ENCODE results near the gene SLC66A2. TPM values are rescaled to one million over a fixed set of nuclear protein-coding genes. Genes with fewer than 3 reads are reported as not detected.

SLC66A2 gene
- total RNA-seq, 1 experiment from 2014 or later, result 37.7 TPM

GRCh38 chr18:79952456-79952995 lies 1.1 kb upstream of the SLC66A2 start:
- H3K27ac ChIP-seq, result no peak overlapping the region; the same call in 1 of the 2 replicates
- H3K27me3 ChIP-seq (replicated peaks), result no peaks in the 10 kb centered on the region
- H3K9me3 ChIP-seq (replicated peaks), result peaks cover 4% of the 10 kb centered on the region
- DNase-seq (ENCODE audit: low read depth in 1 of 2, low spot score in 2 of 2), result no peak
- peaks cover 14% of the 10 kb centered on the region for H3K4me1 ChIP-seq (replicated peaks)
- peak overlapping the region; percentile 74 for H3K4me3 ChIP-seq
- H3K36me3 ChIP-seq, result peaks cover 22% of the 10 kb centered on the region

- DNase-seq (ENCODE audit: low read depth in 1 of 2, low spot score in 2 of 2), result peak in 1 of 2 experiments; percentile 28
- H3K27me3 ChIP-seq (replicated peaks), result no peaks in the 10 kb centered on the region
- peak overlapping the region; percentile 74 for H3K4me3 ChIP-seq
- H3K36me3 ChIP-seq, result peaks cover 22% of the 10 kb centered on the region
- peak overlapping the region; percentile 29; the same call in 1 of the 2 replicates for H3K27ac ChIP-seq
- H3K4me1 ChIP-seq (replicated peaks), result peaks cover 14% of the 10 kb centered on the region
- peaks cover 4% of the 10 kb centered on the region for H3K9me3 ChIP-seq (replicated peaks)
These were observed 725 bp downstream of the SLC66A2 start for GRCh38 chr18:79950515-79951341.

- Histone ChIP-seq H3K4me1 (replicated peaks) (peaks cover 14% of the 10 kb centered on the region), H3K27me3 (replicated peaks) (no peaks in the 10 kb centered on the region), H3K9me3 (replicated peaks) (peaks cover 4% of the 10 kb centered on the region), H3K27ac (no peak overlapping the region), H3K4me3 (peak overlapping the region; percentile 74), H3K36me3 (peaks cover 22% of the 10 kb centered on the region)
- DNase-seq (ENCODE audit: low read depth in 1 of 2, low spot score in 2 of 2), result no peak
These were observed 1.6 kb downstream of the SLC66A2 start for GRCh38 chr18:79949697-79950487.

GRCh38 chr18:79948719-79949411 lies 2.6 kb downstream of the SLC66A2 start:
- H3K4me1 ChIP-seq (replicated peaks), result peaks cover 14% of the 10 kb centered on the region
- H3K27me3 ChIP-seq (replicated peaks), result no peaks in the 10 kb centered on the region
- no peak for DNase-seq (ENCODE audit: low read depth in 1 of 2, low spot score in 2 of 2)
- H3K27ac ChIP-seq, result no peak overlapping the region
- no peak overlapping the region for H3K4me3 ChIP-seq
- H3K9me3 ChIP-seq (replicated peaks), result peaks cover 4% of the 10 kb centered on the region
- peaks cover 22% of the 10 kb centered on the region for H3K36me3 ChIP-seq

- no peaks in the 10 kb centered on the region for H3K27me3 ChIP-seq (replicated peaks)
These were observed 3.4 kb downstream of the SLC66A2 start for GRCh38 chr18:79947881-79948610.

GRCh38 chr18:79947054-79947755 lies 4.2 kb downstream of the SLC66A2 start:
- DNase-seq (ENCODE audit: low read depth in 1 of 2, low spot score in 2 of 2), result no peak
- no peak overlapping the region for H3K27ac ChIP-seq
- peaks cover 13% of the 10 kb centered on the region for H3K4me1 ChIP-seq (replicated peaks)
- H3K36me3 ChIP-seq, result peaks cover 29% of the 10 kb centered on the region
- H3K27me3 ChIP-seq (replicated peaks), result no peaks in the 10 kb centered on the region
- H3K4me3 ChIP-seq, result no peak overlapping the region
- H3K9me3 ChIP-seq (replicated peaks), result peaks cover 4% of the 10 kb centered on the region

More at GRCh38 chr18:79947881-79948610, 3.4 kb downstream of the SLC66A2 start:
- Histone ChIP-seq H3K4me1 (replicated peaks) (peaks cover 14% of the 10 kb centered on the region), H3K27ac (no peak overlapping the region), H3K36me3 (peaks cover 23% of the 10 kb centered on the region), H3K9me3 (replicated peaks) (peaks cover 4% of the 10 kb centered on the region), H3K4me3 (no peak overlapping the region)
- no peak for DNase-seq (ENCODE audit: low read depth in 1 of 2, low spot score in 2 of 2)

GRCh38 chr18:79945118-79946042 lies 6.1 kb downstream of the SLC66A2 start:
- no peak overlapping the region for H3K27ac ChIP-seq
- peak in 1 of 2 experiments; percentile 21 for DNase-seq (ENCODE audit: low read depth in 1 of 2, low spot score in 2 of 2)
- no peak overlapping the region for H3K4me3 ChIP-seq
- H3K4me1 ChIP-seq (replicated peaks), result peaks cover 3% of the 10 kb centered on the region
- no peaks in the 10 kb centered on the region for H3K27me3 ChIP-seq (replicated peaks)
- peaks cover 26% of the 10 kb centered on the region for H3K36me3 ChIP-seq
- H3K9me3 ChIP-seq (replicated peaks), result no peaks in the 10 kb centered on the region

- Histone ChIP-seq H3K4me3 (no peak overlapping the region), H3K27ac (no peak overlapping the region), H3K36me3 (peaks cover 26% of the 10 kb centered on the region), H3K4me1 (replicated peaks) (no peaks in the 10 kb centered on the region), H3K27me3 (replicated peaks) (no peaks in the 10 kb centered on the region), H3K9me3 (replicated peaks) (no peaks in the 10 kb centered on the region)
- DNase-seq (ENCODE audit: low read depth in 1 of 2, low spot score in 2 of 2), result peak in 1 of 2 experiments; percentile 27
These were observed 6.7 kb downstream of the SLC66A2 start for GRCh38 chr18:79944746-79945117.

- no peaks in the 10 kb centered on the region for H3K9me3 ChIP-seq (replicated peaks)
- H3K27me3 ChIP-seq (replicated peaks), result no peaks in the 10 kb centered on the region
- H3K36me3 ChIP-seq, result peaks cover 27% of the 10 kb centered on the region
- H3K27ac ChIP-seq, result no peak overlapping the region
- DNase-seq (ENCODE audit: low read depth in 1 of 2, low spot score in 2 of 2), result peak in 1 of 2 experiments; percentile 32
- no peak overlapping the region for H3K4me3 ChIP-seq
- H3K4me1 ChIP-seq (replicated peaks), result no peaks in the 10 kb centered on the region
These were observed 7.2 kb downstream of the SLC66A2 start for GRCh38 chr18:79944126-79944731.

GRCh38 chr18:79943608-79944125 lies 7.8 kb downstream of the SLC66A2 start:
- Histone ChIP-seq H3K36me3 (peaks cover 27% of the 10 kb centered on the region), H3K27me3 (replicated peaks) (no peaks in the 10 kb centered on the region), H3K9me3 (replicated peaks) (no peaks in the 10 kb centered on the region), H3K4me3 (no peak overlapping the region), H3K27ac (no peak overlapping the region), H3K4me1 (replicated peaks) (no peaks in the 10 kb centered on the region)
- peak in 1 of 2 experiments; percentile 40 for DNase-seq (ENCODE audit: low read depth in 1 of 2, low spot score in 2 of 2)
